CD14-positive monocyte (primary cell): ENCODE data around the gene ACYP2. TPM values are rescaled to one million over a fixed set of nuclear protein-coding genes. Genes with fewer than 3 reads are reported as not detected.

Source experiments
- DNase-seq, 3 donors: peaks; one replicate each; pipeline ENCODE4 v3.0.0-alpha.2; 2011 to 2022
- H2AFZ ChIP-seq: 2 replicates; pipeline ENCODE4 v1.6.0; 2012; ENCODE audit warnings: mild to moderate bottlenecking, low read depth, low read length, inconsistent platforms; ENCODE audit not compliant: insufficient read depth, poor library complexity, severe bottlenecking
- H3K27ac ChIP-seq, 2 donors: 1 replicate in 1 of 2; 2 replicates in 1 of 2; pipeline ENCODE4 v1.5.1; 2012 to 2013; ENCODE audit warnings: low read length in 2 of 2, control low read depth in 1 of 2, inconsistent platforms in 1 of 2, low read depth in 1 of 2, mild to moderate bottlenecking in 1 of 2
- H3K27me3 ChIP-seq, 2 donors: one replicate each; pipeline versions ENCODE4 v1.6.0 to v1.6.1; 2011 to 2013; ENCODE audit warnings: low read length in 2 of 2; ENCODE audit not compliant: control insufficient read depth in 2 of 2, insufficient read depth in 2 of 2
- H3K36me3 ChIP-seq, 2 donors: replicated peaks in 1 of 2; 1 replicate in 1 of 2; 2 replicates in 1 of 2; pipeline versions ENCODE4 v1.5.1 to v1.6.1; 2012 to 2013; ENCODE audit warnings: low read length in 2 of 2, control low read depth in 1 of 2, inconsistent platforms in 1 of 2, mild to moderate bottlenecking in 1 of 2; ENCODE audit not compliant: insufficient read depth in 2 of 2, control insufficient read depth in 1 of 2
- H3K4me1 ChIP-seq, 2 donors: 1 replicate in 1 of 2; 2 replicates in 1 of 2; pipeline versions ENCODE4 v1.5.1 to v1.6.1; 2012 to 2013; ENCODE audit warnings: low read length in 2 of 2, control low read depth in 1 of 2, inconsistent platforms in 1 of 2, mild to moderate bottlenecking in 1 of 2, moderate library complexity in 1 of 2; ENCODE audit not compliant: insufficient read depth in 2 of 2, control insufficient read depth in 1 of 2
- H3K4me2 ChIP-seq: replicated peaks from 2 replicates; pipeline ENCODE3; 2012; ENCODE audit warnings: low read length, moderate library complexity, mild to moderate bottlenecking; ENCODE audit not compliant: poor library complexity, severe bottlenecking; ENCODE audit errors: extremely low read depth
- H3K4me3 ChIP-seq, 3 experiments: fragments of 200-600 bp in 1 of 3; sonication (generic) in 1 of 3; replicated peaks in 1 of 3; 1 replicate in 2 of 3; 2 replicates in 1 of 3; pipeline ENCODE4 v1.5.1; 2011 to 2013; ENCODE audit warnings: low read length in 3 of 3, mild to moderate bottlenecking in 3 of 3, control low read depth in 2 of 3, low read depth in 2 of 3, inconsistent platforms in 1 of 3, moderate library complexity in 1 of 3
- H3K79me2 ChIP-seq: 2 replicates; pipeline ENCODE4 v1.6.0; 2012; ENCODE audit warnings: mild to moderate bottlenecking, control low read depth, inconsistent platforms, low read length, moderate library complexity; ENCODE audit not compliant: insufficient read depth
- H3K9ac ChIP-seq: 2 replicates; pipeline ENCODE4 v1.6.0; 2017; ENCODE audit warnings: low read length, mild to moderate bottlenecking; ENCODE audit not compliant: insufficient read depth, poor library complexity, severe bottlenecking
- H3K9me3 ChIP-seq, 2 donors: replicated peaks in 1 of 2; 1 replicate in 1 of 2; 2 replicates in 1 of 2; pipeline versions ENCODE4 v1.5.1 to v1.6.1; 2012 to 2013; ENCODE audit warnings: low read length in 2 of 2, control low read depth in 1 of 2; ENCODE audit not compliant: control insufficient read depth in 1 of 2, insufficient read depth in 1 of 2
- H4K20me1 ChIP-seq: 2 replicates; pipeline ENCODE4 v1.6.0; 2012; ENCODE audit warnings: mild to moderate bottlenecking, low read length, control low read depth, moderate library complexity; ENCODE audit not compliant: insufficient read depth
- H3K27ac Mint-ChIP-seq, 7 donors: one replicate each; pipeline ENCODE4 v1.8.0; 2020; ENCODE audit warnings: mild to moderate bottlenecking in 7 of 7, mixed read lengths in 7 of 7, moderate library complexity in 6 of 7, inconsistent platforms in 2 of 7
- H3K27me3 Mint-ChIP-seq, 3 donors: one replicate each; pipeline ENCODE4 v1.8.0; 2021 to 2022; ENCODE audit warnings: low read depth in 3 of 3, mild to moderate bottlenecking in 3 of 3, mixed read lengths in 3 of 3, moderate library complexity in 3 of 3, inconsistent platforms in 1 of 3
- H3K36me3 Mint-ChIP-seq, 2 donors: one replicate each; pipeline ENCODE4 v1.8.0; 2020; ENCODE audit warnings: mixed read lengths in 2 of 2, inconsistent platforms in 1 of 2, mild to moderate bottlenecking in 1 of 2
- H3K4me1 Mint-ChIP-seq: one replicate; pipeline ENCODE4 v1.8.0; 2020; ENCODE audit warnings: mild to moderate bottlenecking, mixed read lengths
- H3K4me3 Mint-ChIP-seq, 2 donors: one replicate each; pipeline ENCODE4 v1.8.0; 2020; ENCODE audit warnings: mild to moderate bottlenecking in 2 of 2, mixed read lengths in 2 of 2, moderate library complexity in 1 of 2
- H3K9me3 Mint-ChIP-seq, 7 donors: one replicate each; pipeline ENCODE4 v1.8.0; 2020 to 2022; ENCODE audit warnings: mixed read lengths in 7 of 7, mild to moderate bottlenecking in 6 of 7, moderate library complexity in 6 of 7, inconsistent platforms in 2 of 7
- CTCF ChIP-seq: fragments of 200-600 bp; IDR thresholded peaks from one replicate; pipeline ENCODE4 v1.8.0; 2022; ENCODE audit warnings: antibody characterized with exemption, mild to moderate bottlenecking
- WGBS: methylation state at CpG from one replicate; pipeline ENCODE4 v1.1.5; 2013; ENCODE audit warnings: missing lambda C conversion rate; ENCODE audit not compliant: insufficient coverage; 5-methylcytosine and 5-hydroxymethylcytosine counted together
- intact Hi-C, 2 donors: fragments of 100-400 bp; cut with micrococcal nuclease; formaldehyde crosslinking; loops; one replicate each; pipeline versions ENCODE4 v1.15.0 to v1.15.1; 2023
- polyA plus RNA-seq, 3 donors: library from polyadenylated mRNA; depleted of rRNA in 1 of 3; unstranded in 2 of 3; stranded (reverse) in 1 of 3; fragments of 300-500 nt in 2 of 3; fragments of >200 nt in 1 of 3; fragmentation: Illumina TruSeq in 2 of 3; gene quantifications; 1 replicate in 2 of 3; 2 replicates in 1 of 3; pipeline ENCODE4 v1.2.3, GENCODE V29; 2012 to 2021

Gene ACYP2
- polyA plus RNA-seq, 3 donors: 6.2 to 10.8 (median 10.3) TPM

DNA sequence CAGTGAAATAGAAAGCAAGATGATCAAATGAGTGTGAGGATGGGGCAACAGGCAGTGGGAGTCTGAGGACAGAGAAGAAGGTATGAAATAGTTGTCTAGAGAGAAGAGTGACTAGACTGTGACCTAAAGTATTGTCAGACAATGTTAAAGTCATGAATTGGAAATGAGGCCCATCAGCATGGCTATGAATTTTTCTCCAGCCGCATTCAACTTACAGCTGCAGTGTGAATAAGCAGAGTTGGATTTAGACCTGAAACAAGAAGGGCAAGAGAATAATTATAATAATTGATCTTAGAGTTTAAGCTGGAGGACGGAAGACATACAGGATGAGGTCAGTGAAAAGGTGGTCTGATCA, 144.8 kb downstream of the ACYP2 start:
- intact Hi-C loops: no loop called here
- H3K79me2 ChIP-seq: no peaks in the 10 kb centered on the region

DNA sequence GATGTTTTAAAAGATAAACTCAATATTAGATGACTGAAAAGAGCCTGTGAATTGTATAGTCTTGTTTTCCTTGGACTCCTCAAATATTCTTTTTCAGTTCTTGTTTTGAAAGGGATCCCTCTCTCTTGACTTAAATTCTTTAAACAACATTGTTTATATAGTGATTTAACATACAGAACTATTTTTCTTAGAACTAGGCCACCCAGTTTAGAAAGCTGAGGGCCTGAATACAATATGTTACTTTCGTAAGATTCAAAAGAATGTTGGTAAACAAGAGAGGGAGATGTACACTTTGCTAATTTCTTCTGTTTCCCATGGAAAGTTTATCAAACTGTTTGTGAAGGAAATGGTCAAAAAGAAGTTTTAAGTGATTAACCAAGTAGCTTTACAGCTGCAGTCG, 146.1 kb downstream of the ACYP2 start:
- H3K9ac ChIP-seq: no peak overlapping the region

More for the DNA sequence above, 144.8 kb downstream of the ACYP2 start:
- TF ChIP-seq CTCF: no peak
- H3K36me3 Mint-ChIP-seq: peaks cover 3% of the 10 kb centered on the region in 2 donors
- Histone ChIP-seq H3K9ac (no peak overlapping the region), H3K4me1 (no peaks in the 10 kb centered on the region), H3K9me3 (peaks cover 10 to 24% of the 10 kb centered on the region in 2 donors), H4K20me1 (no peaks in the 10 kb centered on the region), H3K36me3 (no peaks in the 10 kb centered on the region), H3K4me3 (no peak overlapping the region), H3K27ac (no peak overlapping the region), H3K4me2 (no peak overlapping the region), H2AFZ (no peak overlapping the region), H3K27me3 (no peaks in the 10 kb centered on the region)
- WGBS: 95% methylated on average over 2 of the region's 2 CpGs
- H3K4me3 Mint-ChIP-seq: no peak overlapping the region
- no peaks in the 10 kb centered on the region for H3K27me3 Mint-ChIP-seq
- no peaks in the 10 kb centered on the region for H3K4me1 Mint-ChIP-seq
- H3K27ac Mint-ChIP-seq: no peak overlapping the region
- no peak for DNase-seq
- H3K9me3 Mint-ChIP-seq: peaks cover 11 to 23% (median 13%) of the 10 kb centered on the region in 7 donors

More for the DNA sequence above, 146.1 kb downstream of the ACYP2 start:
- no CpG with 5 or more reads among the region's 2 CpGs for WGBS
- Histone ChIP-seq H3K4me1 (no peaks in the 10 kb centered on the region), H4K20me1 (no peaks in the 10 kb centered on the region), H3K4me2 (no peak overlapping the region), H3K27ac (no peak overlapping the region), H3K4me3 (no peak overlapping the region), H3K9me3 (peaks cover 0 to 13% of the 10 kb centered on the region in 2 donors), H2AFZ (no peak overlapping the region), H3K36me3 (no peaks in the 10 kb centered on the region), H3K27me3 (no peaks in the 10 kb centered on the region), H3K79me2 (no peaks in the 10 kb centered on the region)
- Mint-ChIP-seq H3K4me1 (no peaks in the 10 kb centered on the region), H3K4me3 (no peak overlapping the region), H3K36me3 (peaks cover 0 to 3% of the 10 kb centered on the region in 2 donors), H3K27me3 (no peaks in the 10 kb centered on the region), H3K27ac (no peak overlapping the region), H3K9me3 (peaks cover 3 to 12% (median 5%) of the 10 kb centered on the region in 7 donors)
- intact Hi-C loops: no loop called here
- no peak for TF ChIP-seq CTCF
- DNase-seq: no peak
